GM12878 (cell line): ENCODE data around the gene ZNF544. TPM values are rescaled to one million over a fixed set of nuclear protein-coding genes. Genes with fewer than 3 reads are reported as not detected.

Experiments used
- ATAC-seq: fragments of 200-7000 bp; cut with Tn5 transposase; 3 replicates; pipeline ENCODE4 v1.9.1; 2020; ENCODE audit warnings: mild to moderate bottlenecking, moderate library complexity
- BruUV-seq: library from RNA; stranded (reverse); fragments of 400-500 nt; replicated peaks from 2 replicates; lab custom pipeline; 2021; lab: Mats Ljungman, UMichigan
- CTCF ChIA-PET: fragments of 300-600 bp; sonication (Branson Sonifier 250); formaldehyde crosslinking; extraction: SDS; loops from one replicate; lab custom pipeline; 2021; ENCODE audit warnings: inconsistent platforms; lab: Yijun Ruan, JAX
- POLR2A ChIA-PET: fragments of 350-600 bp; formaldehyde crosslinking; extraction: SDS; loops from one replicate; lab custom pipeline; 2021; ENCODE audit warnings: inconsistent platforms; lab: Charles Lee
- RAD21 ChIA-PET: fragments of 300-600 bp; sonication (Branson Sonifier 250); formaldehyde crosslinking; loops from one replicate; lab custom pipeline; 2023; ENCODE audit warnings: antibody characterized with exemption; ENCODE audit not compliant: unreplicated experiment; lab: Charles Lee
- SMC1A ChIA-PET: fragments of 300-600 bp; sonication (Branson Sonifier 250); formaldehyde crosslinking; loops from one replicate; lab custom pipeline; 2023; ENCODE audit not compliant: unreplicated experiment, uncharacterized antibody; lab: Charles Lee
- DNase-seq: peaks from one replicate; pipeline ENCODE4 v3.0.0-alpha.2; 2011; ENCODE audit warnings: low read depth, low spot score
- FAIRE-seq: peaks from 3 replicates; lab custom pipeline; 2011; peaks lifted over from hg19 to GRCh38; lab: Jason Lieb, UNC
- H2AFZ ChIP-seq: 2 replicates; pipeline ENCODE4 v1.6.0; 2011; ENCODE audit warnings: low read depth, low read length, control low read depth; ENCODE audit not compliant: control insufficient read depth
- H3K27ac ChIP-seq: 2 replicates; pipeline ENCODE4 v1.5.1; 2011; ENCODE audit warnings: control low read depth; ENCODE audit not compliant: control insufficient read depth, insufficient read depth
- H3K27me3 ChIP-seq, 2 experiments: replicated peaks in 1 of 2; 2 replicates each; pipeline versions ENCODE4 v1.6.0 to v1.6.1; 2011; ENCODE audit warnings: low read length in 1 of 2; ENCODE audit not compliant: control insufficient read depth in 2 of 2, insufficient read depth in 2 of 2
- H3K36me3 ChIP-seq, 2 experiments: 2 replicates each; pipeline ENCODE4 v1.5.1; 2011; ENCODE audit warnings: low read length in 1 of 2; ENCODE audit not compliant: control insufficient read depth in 2 of 2, insufficient read depth in 2 of 2
- H3K4me1 ChIP-seq: 2 replicates; pipeline ENCODE4 v1.6.1; 2011; ENCODE audit warnings: mild to moderate bottlenecking, low read length, moderate library complexity, mixed read lengths; ENCODE audit not compliant: control insufficient read depth, insufficient read depth
- H3K4me2 ChIP-seq: 2 replicates; pipeline ENCODE4 v1.6.0; 2011; ENCODE audit warnings: control low read depth; ENCODE audit not compliant: control insufficient read depth, insufficient read depth
- H3K4me3 ChIP-seq: fragments of 200-600 bp; sonication (generic); 2 replicates; pipeline ENCODE4 v1.5.1; 2016
- H3K79me2 ChIP-seq: 2 replicates; pipeline ENCODE4 v1.6.0; 2011; ENCODE audit warnings: low read length; ENCODE audit not compliant: control insufficient read depth, insufficient read depth
- H3K9ac ChIP-seq: 2 replicates; pipeline ENCODE4 v1.8.0; 2011; ENCODE audit warnings: low read length, control low read depth, mixed read lengths; ENCODE audit not compliant: control insufficient read depth, insufficient read depth
- H3K9me3 ChIP-seq: replicated peaks from 3 replicates; pipeline ENCODE4 v1.5.1; 2011; ENCODE audit warnings: mild to moderate bottlenecking, low read length; ENCODE audit not compliant: control insufficient read depth, insufficient read depth
- H4K20me1 ChIP-seq: 2 replicates; pipeline ENCODE4 v1.6.0; 2011; ENCODE audit not compliant: control insufficient read depth, insufficient read depth
- CEBPZ ChIP-seq: fragments of 150-350 bp; IDR thresholded peaks from 2 replicates; pipeline ENCODE4 v1.6.1; 2016; ENCODE audit warnings: low read depth, low read length
- IRF3 ChIP-seq: fragments of 450-650 bp; IDR thresholded peaks from 2 replicates; pipeline ENCODE4 v1.6.1; 2014; ENCODE audit warnings: mild to moderate bottlenecking
- POLR2A ChIP-seq: IDR thresholded peaks from 2 replicates; pipeline ENCODE4 v1.6.1; 2011; ENCODE audit warnings: low read depth, mild to moderate bottlenecking, low read length
- RUNX3 ChIP-seq: IDR thresholded peaks from 2 replicates; pipeline ENCODE4 v1.6.1; 2012; ENCODE audit warnings: low read length, inconsistent platforms
- STAT3 ChIP-seq: IDR thresholded peaks from 2 replicates; pipeline ENCODE4 v1.6.1; 2011; ENCODE audit warnings: low read depth, low read length, improper control_type of control experiment
- TCF12 ChIP-seq: IDR thresholded peaks from 2 replicates; pipeline ENCODE4 v1.6.1; 2011; ENCODE audit warnings: low read depth, mild to moderate bottlenecking, low read length
- TCF3 ChIP-seq: IDR thresholded peaks from 2 replicates; pipeline ENCODE4 v1.6.1; 2012; ENCODE audit warnings: low read depth, mild to moderate bottlenecking, low read length, borderline replicate concordance; ENCODE audit not compliant: insufficient read depth
- ZNF592 ChIP-seq: fragments of 450-650 bp; IDR thresholded peaks from 2 replicates; pipeline ENCODE4 v1.6.1; 2017; ENCODE audit warnings: mild to moderate bottlenecking, moderate library complexity
- WGBS: methylation state at CpG from one replicate; pipeline ENCODE4 v1.1.6; 2016; ENCODE audit warnings: low lambda C conversion rate; ENCODE audit not compliant: insufficient replicate concordance, insufficient coverage; ENCODE audit errors: missing lambda C conversion rate; 5-methylcytosine and 5-hydroxymethylcytosine counted together
- in situ Hi-C: fragments of 300-500 bp; cut with MboI; formaldehyde crosslinking; loops from 9 replicates; pipeline ENCODE4 v1.14.3; 2018; ENCODE audit warnings: mixed read lengths
- intact Hi-C: fragments of 100-400 bp; cut with micrococcal nuclease; formaldehyde crosslinking; loops from one replicate; pipeline ENCODE4 v1.14.2; 2022; ENCODE audit not compliant: unreplicated experiment
- polyA plus RNA-seq, 11 experiments: library from polyadenylated mRNA; depleted of rRNA in 4 of 11; unstranded in 6 of 11; stranded (reverse) in 5 of 11; fragments of >200 nt; fragmentation: Nextera tagmentation in 4 of 11; fragmentation: Illumina TruSeq in 1 of 11; extraction: Ambion mirVana in 4 of 11; extraction: Trizol in 1 of 11; gene quantifications; 1 replicate in 1 of 11; 2 replicates in 10 of 11; pipeline versions ENCODE4 v1.2.1 to v1.2.3, GENCODE V29; 2011 to 2016; ENCODE audit warnings: inconsistent platforms in 2 of 11, missing spikeins in 2 of 11, low read depth in 1 of 11
- total RNA-seq, 4 experiments: library from RNA; depleted of rRNA in 3 of 4; stranded (reverse); fragments of >200 nt in 3 of 4; fragmentation: Illumina TruSeq in 1 of 4; extraction: Trizol in 1 of 4; gene quantifications; 2 replicates each; pipeline versions ENCODE4 v1.2.1 to v1.2.3, GENCODE V29; 2013 to 2021

The ZNF544 gene
- total and polyA plus RNA-seq, 10 of the 15 experiments (the other 5 are each of a cell fraction or from before 2014, with no cell fraction given) = 27.3 to 70.1 (median 42.6) TPM

- no peaks in the 10 kb centered on the region for H4K20me1 ChIP-seq
- H3K79me2 ChIP-seq = no peaks in the 10 kb centered on the region
- H3K4me3 ChIP-seq = no peak overlapping the region
- in situ Hi-C loops (no loop called here), intact Hi-C loops (no loop called here)
- no peak overlapping the region for H3K9ac ChIP-seq
- DNase-seq = no peak
- FAIRE-seq = no peak
- SMC1A ChIA-PET = no interaction called here
- H3K4me1 ChIP-seq = no peaks in the 10 kb centered on the region
- TF ChIP-seq POLR2A (peak; percentile 23; the same call in 1 of the 2 replicates), STAT3 (no peak)
- 98% methylated on average over 22 of the region's 22 CpGs for WGBS
- no peak overlapping the region for H3K27ac ChIP-seq
- RAD21 ChIA-PET = no interaction called here
- H3K36me3 ChIP-seq = peaks cover 13 to 22% of the 10 kb centered on the region in 2 experiments
- no peak overlapping the region for H2AFZ ChIP-seq
- no peaks in the 10 kb centered on the region for H3K27me3 ChIP-seq
- POLR2A ChIA-PET = no interaction called here
- no peak overlapping the region for H3K4me2 ChIP-seq
- peaks cover 31% of the 10 kb centered on the region for H3K9me3 ChIP-seq
- TSS peak; percentile 37 for BruUV-seq
- CTCF ChIA-PET = no interaction called here
- no peak for ATAC-seq
Measured at GRCh38 chr19:58294743-58295374, 66.1 kb downstream of the ZNF544 start.

GRCh38 chr19:58296104-58296503, 67.4 kb downstream of the ZNF544 start:
- ChIA-PET RAD21 (no interaction called here), CTCF (no interaction called here), POLR2A (interaction anchor here (2.2 kb wide), 1 partner anchor 10 kb away, joined by 7 read pairs; no protein-coding TSS in a partner anchor), SMC1A (no interaction called here)
- Histone ChIP-seq H3K9me3 (peaks cover 31% of the 10 kb centered on the region), H3K27ac (no peak overlapping the region), H3K4me3 (no peak overlapping the region), H3K36me3 (peaks cover 17 to 20% of the 10 kb centered on the region in 2 experiments), H3K27me3 (no peaks in the 10 kb centered on the region), H3K4me1 (no peaks in the 10 kb centered on the region), H2AFZ (no peak overlapping the region), H3K79me2 (no peaks in the 10 kb centered on the region), H3K9ac (no peak overlapping the region), H4K20me1 (no peaks in the 10 kb centered on the region), H3K4me2 (no peak overlapping the region)
- intact Hi-C loops = no loop called here
- ATAC-seq (no peak), DNase-seq (no peak), FAIRE-seq (no peak)
- BruUV-seq = no TSS peak
- 100% methylated on average over 7 of the region's 7 CpGs for WGBS
- in situ Hi-C loops = no loop called here
- TF ChIP-seq IRF3 = no peak
- TF ChIP-seq TCF12 = no peak
- no peak for TF ChIP-seq CEBPZ
- TF ChIP-seq RUNX3 = no peak
- TF ChIP-seq TCF3 = no peak
- no peak for TF ChIP-seq ZNF592
